Lung microvascular endothelial cell (primary cell): Measurements from ENCODE around the gene GFAP. TPM values are rescaled to one million over a fixed set of nuclear protein-coding genes. Genes with fewer than 3 reads are reported as not detected.

Source experiments
- DNase-seq, 2 donors: peaks; one replicate each; pipeline versions ENCODE4 v3.0.0 to v3.0.0-alpha.2; 2010; ENCODE audit warnings: low read depth in 2 of 2
- total RNA-seq: library from RNA; depleted of rRNA; stranded (reverse); fragments of >200 nt; gene quantifications from 2 replicates; pipeline ENCODE4 v1.2.1, GENCODE V29; 2014

GFAP gene
- total RNA-seq, 1 donor from 2014 or later, result not detected

DNA sequence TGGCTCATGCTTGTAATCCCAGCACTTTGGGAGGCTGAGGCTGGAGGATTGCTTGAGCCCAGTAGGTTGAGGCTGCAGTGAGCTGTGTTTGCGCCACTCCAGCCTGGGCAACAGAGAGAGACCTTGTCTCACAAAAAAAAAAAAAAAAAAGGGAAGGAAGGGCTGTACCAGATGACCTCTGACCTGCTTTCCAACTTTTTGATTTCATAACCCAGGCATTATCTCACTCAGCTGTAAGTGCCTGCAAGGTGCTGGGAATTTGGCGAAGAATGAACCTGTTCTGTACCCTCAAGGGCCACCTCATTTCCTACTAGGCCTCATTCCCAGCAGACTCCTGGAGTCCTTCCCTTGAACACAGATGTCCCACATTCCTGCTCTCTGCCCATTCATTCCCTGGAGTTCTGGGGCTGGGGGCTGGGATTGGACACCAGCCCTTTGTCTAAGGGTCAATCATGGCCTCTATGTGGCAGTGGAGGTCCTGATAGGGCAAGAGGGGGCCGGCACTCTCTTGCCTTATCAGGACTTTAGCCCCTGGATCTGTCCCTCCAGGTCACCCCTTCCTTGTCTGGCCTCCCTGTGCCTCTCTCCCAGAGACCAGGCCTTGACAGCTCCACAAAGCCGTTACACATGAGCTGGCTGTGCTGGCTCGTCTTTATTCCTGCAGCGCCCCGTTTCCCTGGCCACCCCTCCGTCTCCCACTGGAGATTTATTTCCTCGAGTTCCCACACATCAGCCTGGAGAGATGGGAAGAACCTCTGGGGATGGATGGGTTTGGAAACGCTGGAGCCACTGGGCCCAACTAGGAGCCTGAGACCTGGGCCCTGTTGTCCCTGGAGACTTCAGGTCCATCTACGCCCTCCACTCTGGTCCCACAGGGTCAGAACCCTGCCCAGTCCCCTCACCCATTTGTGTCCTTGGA lies 821 bp upstream of the GFAP start:
- no peak for DNase-seq

GRCh38 chr17:44914698-44915271 lies 515 bp downstream of the GFAP start:
- no peak for DNase-seq

- DNase-seq, result no peak
Observed at GRCh38 chr17:44914148-44914547, 1.2 kb downstream of the GFAP start.

DNA sequence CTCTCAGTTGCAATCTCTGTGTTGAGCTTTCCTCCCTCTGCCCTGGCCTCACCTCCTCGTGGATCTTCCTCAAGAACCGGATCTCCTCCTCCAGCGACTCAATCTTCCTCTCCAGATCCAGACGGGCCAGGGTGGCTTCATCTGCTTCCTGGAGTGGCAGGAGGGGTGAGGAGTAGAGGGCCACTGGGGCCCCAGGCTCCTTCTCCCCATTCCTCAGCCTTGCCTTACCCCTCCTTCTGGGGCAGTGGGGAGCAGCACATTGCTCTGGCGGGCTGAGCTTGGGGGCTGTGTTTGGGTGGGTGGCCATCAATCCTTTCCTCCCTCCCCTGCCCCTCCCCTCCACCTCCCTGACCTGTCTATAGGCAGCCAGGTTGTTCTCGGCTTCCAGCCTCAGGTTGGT lies 1.6 kb downstream of the GFAP start:
- DNase-seq, result no peak

GRCh38 chr17:44912763-44913544 lies 2.3 kb downstream of the GFAP start:
- DNase-seq, result no peak

DNA sequence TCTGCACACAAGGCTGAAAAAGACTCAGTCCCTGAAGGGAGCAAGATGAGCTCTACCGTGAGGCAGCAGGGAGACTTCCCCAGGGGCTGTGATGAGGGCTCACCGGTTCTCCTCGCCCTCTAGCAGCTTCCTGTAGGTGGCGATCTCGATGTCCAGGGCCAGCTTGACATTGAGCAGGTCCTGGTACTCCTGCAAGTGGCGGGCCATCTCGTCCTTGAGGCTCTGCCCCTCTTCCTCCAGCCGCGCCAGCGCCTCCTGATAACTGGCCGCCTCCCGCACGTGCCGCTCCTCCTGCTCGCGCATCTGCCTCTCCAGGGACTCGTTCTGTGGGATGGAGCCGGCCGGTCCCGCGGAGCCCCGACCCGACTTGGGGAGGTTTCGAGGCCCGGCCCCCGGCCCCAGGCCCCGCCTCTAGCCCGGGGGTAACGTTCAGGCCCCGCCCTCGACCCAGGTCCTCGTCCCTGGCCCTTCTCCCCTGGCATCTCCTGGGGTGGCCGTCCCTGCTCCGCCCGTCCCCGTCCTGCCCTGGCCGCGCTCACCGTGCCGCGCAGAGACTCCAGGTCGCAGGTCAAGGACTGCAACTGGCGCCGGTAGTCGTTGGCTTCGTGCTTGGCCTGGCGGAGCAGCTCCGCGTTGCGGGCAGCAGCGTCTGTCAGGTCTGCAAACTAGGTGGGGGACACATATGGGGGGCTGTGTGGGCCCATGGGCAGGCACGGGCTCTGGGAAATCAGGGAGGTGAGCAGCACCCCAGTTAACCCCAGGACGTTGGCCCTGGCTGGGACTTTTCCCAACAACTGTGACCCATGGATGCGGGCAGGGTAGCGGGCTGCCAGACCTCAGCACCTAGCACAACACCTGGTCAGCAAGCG lies 3.9 kb downstream of the GFAP start:
- DNase-seq, result peak; percentile 52 to 57

DNA sequence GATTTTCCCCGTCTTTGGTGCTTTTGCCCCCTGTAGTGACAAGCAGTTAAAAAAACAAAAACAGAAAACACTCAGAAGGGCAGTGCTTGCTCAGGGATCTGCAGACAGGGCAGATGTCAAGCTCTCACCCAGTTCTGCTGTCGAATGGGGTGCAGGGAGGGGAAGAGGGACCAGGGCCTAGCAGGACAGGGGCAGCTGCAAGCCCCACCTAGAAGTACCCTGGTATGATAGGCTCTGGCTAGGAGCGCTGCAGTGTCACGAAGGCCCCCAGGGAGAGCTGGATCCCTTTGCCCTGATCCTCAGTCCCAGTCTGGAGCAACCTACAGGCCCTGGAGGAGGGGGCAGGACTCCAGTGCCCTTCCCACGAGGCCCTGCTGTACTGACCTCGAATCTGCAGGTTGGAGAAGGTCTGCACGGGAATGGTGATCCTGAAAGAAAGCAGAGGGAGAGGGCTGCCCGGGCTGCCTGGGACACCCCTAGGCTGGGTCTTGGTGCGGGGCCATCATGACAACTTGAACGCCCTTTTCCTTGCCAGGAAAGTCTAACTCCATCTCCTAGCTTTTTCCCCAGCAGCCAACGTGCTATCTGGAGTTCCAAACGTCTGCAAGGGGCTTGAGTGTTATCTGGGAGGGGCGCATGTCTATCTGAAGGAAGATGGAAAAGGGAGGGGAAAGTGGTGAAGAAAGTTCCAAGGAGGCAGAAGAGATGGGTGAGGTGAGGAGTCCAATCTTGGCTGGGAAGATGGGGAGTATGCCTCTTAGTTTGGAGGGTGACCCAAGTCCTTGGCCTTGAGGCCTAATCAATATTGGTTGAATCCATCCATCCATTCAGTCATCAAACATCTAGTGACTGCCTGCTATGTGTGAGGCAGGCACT lies 4.8 kb downstream of the GFAP start:
- DNase-seq, result no peak

- no peak for DNase-seq
Observed at GRCh38 chr17:44909681-44910144, 5.6 kb downstream of the GFAP start.

DNA sequence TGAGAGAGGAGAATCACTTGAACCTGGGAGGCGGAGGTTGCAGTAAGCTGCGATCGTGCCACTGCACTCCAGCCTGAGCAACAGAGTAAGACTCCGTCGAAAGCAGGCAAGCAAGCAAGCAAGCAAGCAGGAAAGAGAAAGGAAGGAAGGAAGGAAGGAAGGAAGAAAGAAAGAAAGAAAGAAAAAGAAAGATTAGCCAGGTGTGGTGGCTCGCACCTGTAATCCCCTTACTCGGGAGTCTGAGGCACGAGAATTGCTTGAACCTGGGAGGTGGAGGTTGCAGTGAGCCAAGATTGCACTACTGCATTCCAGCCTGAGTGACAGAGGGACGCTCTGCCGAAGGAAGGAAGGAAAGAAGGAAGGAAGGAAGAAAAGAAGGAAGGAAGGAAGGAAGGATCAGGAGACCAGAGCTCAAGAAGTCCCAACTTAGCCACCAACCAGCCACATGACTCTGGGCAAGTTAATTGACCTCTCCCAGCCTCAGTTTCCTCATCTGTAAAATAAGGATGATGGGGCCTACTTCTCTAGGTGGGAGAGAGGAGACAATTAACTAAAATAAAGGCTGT lies 6.5 kb downstream of the GFAP start:
- DNase-seq, result no peak

GRCh38 chr17:44907729-44908470 lies 7.4 kb downstream of the GFAP start:
- DNase-seq, result no peak

DNA sequence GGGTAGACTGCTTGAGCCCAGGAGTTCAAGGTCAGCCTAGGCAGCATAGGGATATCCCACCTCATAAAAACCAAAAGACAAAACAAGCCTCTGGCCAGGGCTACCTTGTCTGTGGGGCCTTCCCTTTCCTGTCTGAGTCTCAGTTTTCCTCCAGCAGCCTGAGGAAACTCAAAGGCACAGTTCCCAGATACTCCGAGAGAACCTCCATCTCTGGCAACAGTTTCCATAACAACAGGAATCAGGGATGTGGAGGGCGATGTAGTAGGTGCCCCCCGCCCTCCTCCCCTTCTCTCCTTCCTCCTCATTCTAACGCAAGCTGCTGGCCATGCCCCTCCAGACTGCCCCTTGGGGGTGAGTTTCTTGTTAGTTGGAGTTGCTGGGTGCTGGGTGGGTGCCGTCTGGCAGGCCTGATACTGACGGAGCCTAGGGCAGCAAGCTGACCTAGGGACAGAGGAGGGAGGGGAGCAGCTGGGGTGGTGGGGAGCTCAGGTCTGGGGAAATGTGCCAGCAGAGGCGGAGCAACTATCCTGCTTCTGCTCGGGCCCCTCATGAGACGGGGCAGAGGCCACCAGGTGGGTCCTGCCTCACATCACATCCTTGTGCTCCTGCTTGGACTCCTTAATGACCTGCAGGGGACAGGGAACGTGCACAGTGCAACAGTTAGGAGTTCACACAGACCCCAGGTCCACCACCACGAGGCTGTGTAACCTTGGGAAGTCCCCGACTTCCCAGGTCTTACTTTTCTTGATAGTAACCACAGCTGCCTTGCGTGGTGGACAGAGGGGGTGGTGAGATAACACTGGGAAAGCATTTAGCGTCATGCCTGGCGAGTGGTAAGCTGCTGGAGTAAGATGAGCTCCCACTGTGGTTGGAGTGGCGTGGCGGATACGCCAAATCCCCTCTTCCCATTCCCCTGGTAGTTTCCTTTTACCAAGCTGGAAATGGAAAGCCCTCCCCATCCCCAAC lies 8.3 kb downstream of the GFAP start:
- no peak for DNase-seq

GRCh38 chr17:44906010-44906646 lies 9.2 kb downstream of the GFAP start:
- DNase-seq, result peak in 1 of 2 donors; percentile 94

- DNase-seq, result no peak
Observed at GRCh38 chr17:44905006-44906000, 10.0 kb downstream of the GFAP start.

DNA sequence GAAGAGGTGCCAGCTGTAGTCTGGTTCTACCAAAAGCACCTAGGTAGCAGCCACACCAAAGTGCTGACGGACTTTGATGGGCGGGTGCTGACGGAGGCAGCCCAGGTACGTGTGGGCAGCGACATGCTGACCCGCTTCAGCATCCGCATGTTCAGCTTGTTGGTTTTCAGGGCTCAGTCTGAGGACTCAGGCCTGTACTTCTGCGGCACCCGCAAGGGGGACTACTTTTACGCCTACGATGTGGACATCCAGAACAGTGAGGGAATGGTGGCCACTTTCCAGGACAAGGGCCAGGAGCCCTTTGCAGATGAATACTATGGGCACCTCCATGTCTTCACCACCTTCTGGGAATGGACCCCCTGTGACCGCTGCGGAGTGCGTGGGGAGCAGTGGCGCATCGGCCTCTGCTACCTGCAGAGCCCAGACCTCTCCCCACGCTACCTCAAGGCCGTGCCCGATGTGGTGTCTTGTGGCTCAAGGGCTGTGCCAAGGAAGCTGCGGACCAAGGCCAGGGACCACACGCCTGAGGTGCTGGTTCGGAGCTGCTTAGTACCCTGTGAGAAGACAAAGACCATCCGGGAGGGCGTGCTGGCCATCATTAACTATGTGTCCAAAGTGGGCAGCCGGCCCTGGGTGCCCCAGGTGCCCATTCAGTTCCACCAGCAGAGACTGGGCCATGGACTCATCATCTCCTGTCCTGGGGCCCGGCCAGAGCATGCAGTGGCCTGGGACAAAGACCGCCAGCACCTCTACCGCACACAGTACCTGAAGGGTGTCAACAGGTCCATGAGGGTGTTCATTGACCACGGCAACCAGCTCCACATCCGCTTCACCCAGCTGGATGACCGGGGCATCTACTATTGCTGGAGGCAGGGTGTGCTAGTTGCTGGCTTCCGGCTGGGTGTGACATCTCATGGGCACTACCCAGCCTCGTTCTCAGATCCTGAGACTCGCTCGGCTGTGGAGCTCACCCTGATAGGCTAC lies 11.0 kb downstream of the GFAP start:
- no peak for DNase-seq
